Measurements from ENCODE around the gene PSG7. TPM values are rescaled to one million over a fixed set of nuclear protein-coding genes. Genes with fewer than 3 reads are reported as not detected.
"Not testable (repeated sequence)": the region's sequence is repeated elsewhere in the genome, so short reads cannot be mapped to it uniquely, and the experiment has no call there.

PSG7 gene
- total RNA-seq, result not detected in 2 replicates
- polyA plus RNA-seq, result not detected in 2 replicates

DNA sequence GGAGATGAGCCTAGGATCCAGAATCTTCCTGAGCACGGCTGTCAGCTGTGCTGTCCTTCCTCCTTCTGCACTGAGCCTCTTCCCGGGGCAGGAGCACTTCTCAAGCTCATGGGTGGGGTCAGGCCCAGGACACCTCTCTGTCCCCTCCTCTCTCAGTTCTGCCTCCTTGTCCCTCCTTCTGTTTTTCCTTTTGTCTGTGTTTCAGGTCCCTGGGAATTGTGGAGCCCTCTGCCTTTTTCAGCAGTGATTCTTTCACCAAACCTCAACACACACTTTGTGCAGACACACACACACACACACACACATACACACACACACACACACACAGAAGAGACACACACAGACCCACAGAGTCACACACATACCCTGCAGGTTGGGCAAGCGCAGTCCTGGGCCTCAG lies at the start of gene PSG7:
Gene PSG7 (minus strand): TSS at position 101 of the 400 bp plus-strand sequence. CDS start 131 bp downstream, outside the sequence.
- H3K27me3 ChIP-seq; H3K4me1 ChIP-seq (ENCODE audit: low read depth); H3K36me3 ChIP-seq; H3K9me3 ChIP-seq (ENCODE audit: low read depth); H3K4me3 ChIP-seq; H3K27ac ChIP-seq; DNase-seq (ENCODE audit: low read depth in 1 of 2, low spot score in 1 of 2): not testable (repeated sequence)

DNA sequence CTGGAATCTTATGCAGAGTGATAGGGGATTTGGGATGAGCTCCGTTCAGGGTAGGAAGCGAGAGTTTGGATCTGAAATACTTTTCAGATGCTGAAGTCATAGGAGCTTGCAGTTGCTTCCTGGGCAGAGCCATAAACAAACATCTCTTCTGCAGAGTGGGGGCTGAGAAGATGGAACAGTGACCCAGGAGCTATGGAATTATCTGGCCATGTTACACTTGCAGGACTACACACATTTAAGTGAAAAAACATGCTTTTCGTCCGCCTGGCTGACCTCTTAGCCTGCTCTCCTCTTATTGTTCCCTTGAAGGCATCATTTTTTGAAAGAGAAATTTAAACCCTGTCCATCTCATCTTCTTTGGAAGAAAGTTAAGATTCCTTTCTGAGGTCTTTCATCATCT lies 48.6 kb upstream of the PSG7 start:
- TF ChIP-seq, protein P1, sequence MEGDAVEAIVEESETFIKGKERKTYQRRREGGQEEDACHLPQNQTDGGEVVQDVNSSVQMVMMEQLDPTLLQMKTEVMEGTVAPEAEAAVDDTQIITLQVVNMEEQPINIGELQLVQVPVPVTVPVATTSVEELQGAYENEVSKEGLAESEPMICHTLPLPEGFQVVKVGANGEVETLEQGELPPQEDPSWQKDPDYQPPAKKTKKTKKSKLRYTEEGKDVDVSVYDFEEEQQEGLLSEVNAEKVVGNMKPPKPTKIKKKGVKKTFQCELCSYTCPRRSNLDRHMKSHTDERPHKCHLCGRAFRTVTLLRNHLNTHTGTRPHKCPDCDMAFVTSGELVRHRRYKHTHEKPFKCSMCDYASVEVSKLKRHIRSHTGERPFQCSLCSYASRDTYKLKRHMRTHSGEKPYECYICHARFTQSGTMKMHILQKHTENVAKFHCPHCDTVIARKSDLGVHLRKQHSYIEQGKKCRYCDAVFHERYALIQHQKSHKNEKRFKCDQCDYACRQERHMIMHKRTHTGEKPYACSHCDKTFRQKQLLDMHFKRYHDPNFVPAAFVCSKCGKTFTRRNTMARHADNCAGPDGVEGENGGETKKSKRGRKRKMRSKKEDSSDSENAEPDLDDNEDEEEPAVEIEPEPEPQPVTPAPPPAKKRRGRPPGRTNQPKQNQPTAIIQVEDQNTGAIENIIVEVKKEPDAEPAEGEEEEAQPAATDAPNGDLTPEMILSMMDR (IDR thresholded peaks at IDR 0.05; ENCODE audit: low read depth, low read length), result no peak
- Histone ChIP-seq H3K9me3 (ENCODE audit: low read depth) (no peaks in the 10 kb centered on the region), H3K36me3 (no peaks in the 10 kb centered on the region), H3K4me3 (no peak overlapping the region), H3K4me1 (ENCODE audit: low read depth) (no peaks in the 10 kb centered on the region), H3K27ac (no peak overlapping the region), H3K27me3 (no peaks in the 10 kb centered on the region)
- DNase-seq (ENCODE audit: low read depth in 1 of 2, low spot score in 1 of 2), result no peak

DNA sequence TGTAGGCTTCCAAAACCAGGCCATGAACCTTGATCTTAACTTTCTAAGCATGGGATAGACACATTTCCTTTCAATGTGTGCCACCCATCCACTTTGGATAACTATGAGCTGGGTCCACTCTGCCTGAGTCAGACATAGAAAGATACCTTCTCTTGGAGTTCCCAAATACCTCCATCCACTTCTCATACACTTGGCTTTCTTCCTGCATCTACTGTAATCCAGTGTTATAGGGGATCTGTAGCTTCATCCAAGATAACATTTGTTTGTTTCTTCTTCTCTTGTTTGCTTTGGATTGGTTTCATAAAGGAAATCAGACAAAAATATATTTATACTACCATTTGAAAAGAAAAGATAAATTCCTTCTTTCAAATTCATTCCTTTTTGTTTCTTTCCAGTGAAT lies 45.1 kb upstream of the PSG7 start:
- not testable (repeated sequence) for H3K36me3 ChIP-seq; H3K4me1 ChIP-seq (ENCODE audit: low read depth); H3K27ac ChIP-seq; H3K27me3 ChIP-seq; H3K4me3 ChIP-seq; H3K9me3 ChIP-seq (ENCODE audit: low read depth); DNase-seq (ENCODE audit: low read depth in 1 of 2, low spot score in 1 of 2)

DNA sequence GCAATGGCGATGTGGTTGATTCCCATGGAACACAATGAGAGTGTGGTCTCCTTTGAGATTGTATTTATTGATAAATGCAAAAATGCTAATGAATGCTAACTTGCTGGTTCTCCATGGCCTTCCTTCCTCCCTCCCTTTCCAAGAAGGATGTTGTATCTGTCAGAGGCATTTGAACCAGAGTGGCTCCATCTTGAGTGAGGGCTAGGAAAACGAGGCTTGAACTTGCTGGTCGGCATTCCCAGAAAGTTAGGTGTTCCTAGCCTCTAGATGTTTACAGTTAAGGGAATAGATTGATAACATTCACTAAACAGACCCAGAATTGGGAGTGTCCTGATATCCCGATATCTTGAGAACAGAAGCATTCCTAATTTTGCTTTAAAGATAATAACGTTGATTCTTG lies 34.4 kb upstream of the PSG7 start:
- H3K36me3 ChIP-seq; H3K4me1 ChIP-seq (ENCODE audit: low read depth); H3K4me3 ChIP-seq; DNase-seq (ENCODE audit: low read depth in 1 of 2, low spot score in 1 of 2); H3K9me3 ChIP-seq (ENCODE audit: low read depth); H3K27ac ChIP-seq; H3K27me3 ChIP-seq: not testable (repeated sequence)

DNA sequence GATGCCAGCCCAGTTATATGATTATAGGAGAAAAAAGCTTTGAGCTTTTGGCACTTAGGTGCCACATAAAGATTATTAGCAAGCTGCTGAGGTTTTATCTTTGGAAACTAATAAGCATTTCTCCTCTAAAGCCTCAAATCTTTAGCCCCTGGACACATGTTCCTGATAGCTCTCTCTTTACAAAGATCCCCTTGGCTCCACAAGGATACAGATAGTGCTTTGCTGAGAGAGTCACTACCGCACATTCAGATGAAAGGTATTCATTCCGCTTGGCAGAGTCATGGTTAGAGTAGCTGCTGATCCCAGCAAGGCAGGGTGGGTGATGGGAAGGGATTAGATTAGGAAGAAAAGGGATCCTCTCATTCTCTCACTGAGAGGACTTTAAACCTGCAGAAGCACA lies 28.2 kb upstream of the PSG7 start:
- Histone ChIP-seq H3K27ac (no peak overlapping the region), H3K4me3 (no peak overlapping the region), H3K36me3 (no peaks in the 10 kb centered on the region), H3K4me1 (ENCODE audit: low read depth) (no peaks in the 10 kb centered on the region), H3K27me3 (no peaks in the 10 kb centered on the region), H3K9me3 (ENCODE audit: low read depth) (no peaks in the 10 kb centered on the region)
- TF ChIP-seq, protein P1 (IDR thresholded peaks at IDR 0.05; ENCODE audit: low read depth, low read length), result no peak
- no peak for DNase-seq (ENCODE audit: low read depth in 1 of 2, low spot score in 1 of 2)

DNA sequence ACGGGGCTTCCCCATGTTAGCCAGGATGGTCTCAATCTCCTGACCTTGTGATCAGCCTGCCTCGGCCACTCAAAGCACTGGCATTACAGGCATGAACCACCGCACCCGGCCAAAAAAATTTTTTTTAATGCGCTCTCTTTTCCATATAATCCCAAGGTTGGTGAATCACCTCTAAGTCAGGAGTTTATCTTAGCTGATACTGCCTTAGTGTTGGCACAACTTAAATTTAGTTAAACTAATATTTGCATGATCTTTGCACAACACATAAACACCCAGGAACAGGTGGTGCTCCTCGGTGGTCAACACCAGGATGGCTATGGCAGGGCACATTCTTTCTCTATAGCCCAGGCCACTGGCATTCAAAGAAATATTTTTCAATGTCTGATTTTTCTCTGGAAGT lies 24.1 kb upstream of the PSG7 start:
- H3K4me3 ChIP-seq, result no peak overlapping the region
- no peaks in the 10 kb centered on the region for H3K36me3 ChIP-seq
- H3K27me3 ChIP-seq, result no peaks in the 10 kb centered on the region
- H3K9me3 ChIP-seq (ENCODE audit: low read depth), result no peaks in the 10 kb centered on the region
- TF ChIP-seq, protein P1 (IDR thresholded peaks at IDR 0.05; ENCODE audit: low read depth, low read length), result no peak
- H3K4me1 ChIP-seq (ENCODE audit: low read depth), result no peaks in the 10 kb centered on the region
- DNase-seq (ENCODE audit: low read depth in 1 of 2, low spot score in 1 of 2), result no peak
- H3K27ac ChIP-seq, result no peak overlapping the region

DNA sequence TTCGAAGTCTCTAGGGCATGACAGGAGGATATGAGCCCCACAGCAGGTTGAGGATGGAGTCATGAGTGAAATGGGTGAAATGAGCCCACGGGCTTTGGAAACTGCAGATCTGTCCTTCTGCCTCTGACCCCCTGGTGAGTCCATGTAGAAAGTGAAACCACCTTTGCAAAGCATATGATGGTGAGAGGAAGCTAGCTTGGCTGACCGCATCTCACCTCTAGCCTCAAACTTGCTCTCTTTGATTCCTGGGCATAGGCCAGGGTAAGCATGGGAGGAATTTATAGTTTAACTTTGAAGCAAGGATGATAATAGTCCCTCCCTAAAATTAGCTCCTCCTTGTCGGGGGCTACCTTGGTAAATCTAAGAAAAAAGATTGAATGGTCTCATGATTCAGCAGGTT lies 15.1 kb upstream of the PSG7 start:
- not testable (repeated sequence) for H3K4me1 ChIP-seq (ENCODE audit: low read depth); H3K9me3 ChIP-seq (ENCODE audit: low read depth); H3K36me3 ChIP-seq; H3K27me3 ChIP-seq; H3K4me3 ChIP-seq; DNase-seq (ENCODE audit: low read depth in 1 of 2, low spot score in 1 of 2); H3K27ac ChIP-seq

DNA sequence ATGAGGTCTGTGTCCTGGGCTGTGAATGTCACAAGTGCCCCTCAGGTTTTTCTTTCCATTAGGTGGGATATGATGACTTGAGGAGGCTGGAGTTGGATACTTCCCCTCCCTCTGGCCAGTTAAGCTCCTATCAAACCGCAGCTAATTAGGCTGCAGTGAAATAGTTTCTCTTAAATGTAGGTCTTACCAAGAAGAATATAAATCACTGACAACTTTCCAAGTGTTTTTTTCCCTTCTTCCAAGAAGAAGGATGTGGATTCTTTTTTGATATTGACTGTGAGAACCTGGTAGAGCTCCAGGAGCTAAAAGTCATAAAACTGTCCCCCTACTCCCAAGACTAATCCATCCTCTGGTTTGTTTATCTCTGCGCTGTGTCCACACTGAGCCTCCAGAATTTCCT lies 14.5 kb upstream of the PSG7 start:
- not testable (repeated sequence) for H3K9me3 ChIP-seq (ENCODE audit: low read depth); H3K36me3 ChIP-seq; H3K27ac ChIP-seq; DNase-seq (ENCODE audit: low read depth in 1 of 2, low spot score in 1 of 2); H3K4me1 ChIP-seq (ENCODE audit: low read depth); H3K4me3 ChIP-seq; H3K27me3 ChIP-seq

Data from cardiac muscle cell (in vitro differentiated cells and primary cell).